ENCODE data around the gene TNNT3.

TNNT3 gene

GRCh38 chr11:1891831-1892115, 27.7 kb upstream of the TNNT3 start, which contains the start of gene PRR33:
TSS of gene PRR33 (minus strand) at chr11:1891895. CDS start at chr11:1890584, 1,311 bp downstream.
- TF ChIP-seq ZFP3 (CRISPR knock-in tag; IDR thresholded peaks at IDR 0.05) (no peak), RARB (CRISPR knock-in tag; IDR thresholded peaks at IDR 0.05) (no peak), ESRRG (CRISPR knock-in tag; IDR thresholded peaks at IDR 0.05) (no peak), SNAI2 (CRISPR knock-in tag; IDR thresholded peaks at IDR 0.05) (no peak), PPARA (CRISPR knock-in tag; IDR thresholded peaks at IDR 0.05; ENCODE audit: borderline replicate concordance) (no peak), ZFP30 (CRISPR knock-in tag; IDR thresholded peaks at IDR 0.05) (no peak)
- no peak for ATAC-seq

- no peak for TF ChIP-seq ZFP30 (CRISPR knock-in tag; IDR thresholded peaks at IDR 0.05)
- no peak for TF ChIP-seq ZFP3 (CRISPR knock-in tag; IDR thresholded peaks at IDR 0.05)
- TF ChIP-seq POU6F1 (CRISPR knock-in tag; IDR thresholded peaks at IDR 0.05; ENCODE audit: borderline replicate concordance, low read depth): no peak
- no peak for TF ChIP-seq CSDC2 (CRISPR knock-in tag; IDR thresholded peaks at IDR 0.05)
- no peak for TF ChIP-seq TCF4 (CRISPR knock-in tag; IDR thresholded peaks at IDR 0.05; ENCODE audit: borderline replicate concordance)
- no peak for TF ChIP-seq ZNF565 (CRISPR knock-in tag; conservative IDR thresholded peaks at IDR 0.05; ENCODE audit: low read depth)
- TF ChIP-seq ZNF8 (CRISPR knock-in tag; IDR thresholded peaks at IDR 0.05): no peak
Observed at GRCh38 chr11:1892116-1892515, 27.4 kb upstream of the TNNT3 start.

GRCh38 chr11:1892558-1892957, 26.9 kb upstream of the TNNT3 start:
- ATAC-seq: no peak

More at GRCh38 chr11:1892116-1892515, 27.4 kb upstream of the TNNT3 start:
- ATAC-seq: no peak

GRCh38 chr11:1893581-1894359, 25.7 kb upstream of the TNNT3 start:
- no peak for ATAC-seq
- TF ChIP-seq ARNTL (CRISPR knock-in tag; IDR thresholded peaks at IDR 0.05; ENCODE audit: borderline replicate concordance, low read depth) (no peak), POU6F1 (CRISPR knock-in tag; IDR thresholded peaks at IDR 0.05; ENCODE audit: borderline replicate concordance, low read depth) (no peak), ZNF565 (CRISPR knock-in tag; conservative IDR thresholded peaks at IDR 0.05; ENCODE audit: low read depth) (no peak), SNAI2 (CRISPR knock-in tag; IDR thresholded peaks at IDR 0.05) (no peak), PATZ1 (CRISPR knock-in tag; IDR thresholded peaks at IDR 0.05; ENCODE audit: borderline replicate concordance) (no peak)

More at GRCh38 chr11:1892558-1892957, 26.9 kb upstream of the TNNT3 start:
- TF ChIP-seq CSRNP3 (CRISPR knock-in tag; IDR thresholded peaks at IDR 0.05) (no peak), CREB5 (CRISPR knock-in tag; IDR thresholded peaks at IDR 0.05; ENCODE audit: low read depth) (no peak), POU6F1 (CRISPR knock-in tag; IDR thresholded peaks at IDR 0.05; ENCODE audit: borderline replicate concordance, low read depth) (no peak), CSDC2 (CRISPR knock-in tag; IDR thresholded peaks at IDR 0.05) (no peak), ZNF565 (CRISPR knock-in tag; conservative IDR thresholded peaks at IDR 0.05; ENCODE audit: low read depth) (no peak), OSR1 (CRISPR knock-in tag; IDR thresholded peaks at IDR 0.05) (no peak), GLIS3 (CRISPR knock-in tag; IDR thresholded peaks at IDR 0.05) (no peak), ESRRG (CRISPR knock-in tag; IDR thresholded peaks at IDR 0.05) (no peak)

Measured in SK-N-SH treated with all-trans-retinoic acid at 6 μM for 48 hours (cell line).